ENCODE measurements around the gene CDCA7. TPM values are rescaled to one million over a fixed set of nuclear protein-coding genes. Genes with fewer than 3 reads are reported as not detected.

Gene CDCA7
- total RNA-seq, 1 experiment from 2014 or later, result 50.3 TPM

- no peak overlapping the region for H3K18ac ChIP-seq (ENCODE audit: insufficient read length, low read depth, low read length)
- no peak overlapping the region for H2BK20ac ChIP-seq (ENCODE audit: low read depth, low read length, poor library complexity, severe bottlenecking)
- no peak overlapping the region for H3K4me3 Mint-ChIP-seq
- no peaks in the 10 kb centered on the region for H4K20me1 ChIP-seq (ENCODE audit: control insufficient read depth, insufficient read depth, insufficient read length)
- no peaks in the 10 kb centered on the region; the same call in 1 of the 2 replicates for H3K27me3 Mint-ChIP-seq (ENCODE audit: low read depth)
- H3K4me1 Mint-ChIP-seq, result peaks cover 13 to 14% of the 10 kb centered on the region in 2 experiments
- no peak for DNase-seq
- H4K8ac ChIP-seq (replicated peaks; ENCODE audit: insufficient read length, low read depth, low read length), result no peak overlapping the region
- no peak for TF ChIP-seq CTCF (conservative IDR thresholded peaks at IDR 0.05)
- H3K23me2 ChIP-seq (ENCODE audit: insufficient read length, low read depth, low read length, poor library complexity, severe bottlenecking), result no peaks in the 10 kb centered on the region
- no peak overlapping the region for H3K23ac ChIP-seq (ENCODE audit: insufficient read length, low read depth, low read length)
- no peak overlapping the region for H3T11ph ChIP-seq (ENCODE audit: low read length)
- H3K79me2 ChIP-seq (ENCODE audit: insufficient read depth, low read length), result no peaks in the 10 kb centered on the region
- H3K4me1 ChIP-seq (ENCODE audit: insufficient read depth, low read length), result no peaks in the 10 kb centered on the region; the same call in 1 of the 2 replicates
- no peaks in the 10 kb centered on the region for H3K9me3 Mint-ChIP-seq
- H3K27me3 ChIP-seq (ENCODE audit: insufficient read depth, low read length), result no peaks in the 10 kb centered on the region
- H3K9me3 ChIP-seq (ENCODE audit: control insufficient read depth, low read depth, low read length), result no peaks in the 10 kb centered on the region
- H3K27ac Mint-ChIP-seq, result peak overlapping the region in 1 of 3 experiments; percentile 57; a peak in 1 of 7 replicates
- no peak overlapping the region for H3K9ac ChIP-seq (ENCODE audit: extremely low read depth, insufficient read length, low read length)
- no peak overlapping the region for H4K5ac ChIP-seq (ENCODE audit: insufficient read length, low read depth, low read length)
- no peak overlapping the region for H2AFZ ChIP-seq (ENCODE audit: low read length)
- no peak overlapping the region for H2BK5ac ChIP-seq (ENCODE audit: insufficient read length, low read length)
- H3K4ac ChIP-seq (ENCODE audit: low read depth, low read length), result no peak overlapping the region
- H2BK12ac ChIP-seq (ENCODE audit: insufficient read length, low read depth, low read length), result no peak overlapping the region
- H3K27ac ChIP-seq (ENCODE audit: insufficient read length, low read depth, low read length), result no peak overlapping the region
- no peaks in the 10 kb centered on the region for H3K79me1 ChIP-seq (ENCODE audit: insufficient read depth, low read depth, low read length, poor library complexity, severe bottlenecking)
- no peak overlapping the region for H2AK5ac ChIP-seq (ENCODE audit: insufficient read length, low read length)
- WGBS (ENCODE audit: extremely low coverage, insufficient read length, low lambda C conversion rate), result no CpG with 5 or more reads among the region's 2 CpGs
- H3K4me2 ChIP-seq (ENCODE audit: insufficient read depth, insufficient read length, low read length), result no peak overlapping the region
- H3K14ac ChIP-seq (ENCODE audit: insufficient read depth, low read length), result no peak overlapping the region
- H3K56ac ChIP-seq (ENCODE audit: insufficient read length, low read depth, low read length), result no peak overlapping the region
- H2BK120ac ChIP-seq (ENCODE audit: low read depth, low read length, poor library complexity, severe bottlenecking), result no peak overlapping the region
- H2BK15ac ChIP-seq (ENCODE audit: low read depth, low read length), result no peak overlapping the region
- peaks cover 14 to 24% (median 17%) of the 10 kb centered on the region in 3 experiments; a peak in 6 of 7 replicates for H3K36me3 Mint-ChIP-seq (ENCODE audit: insufficient read depth in 1 of 3, low read depth in 3 of 3)
- no peak overlapping the region for H4K91ac ChIP-seq (ENCODE audit: insufficient read length, low read depth, low read length)
Measured at GRCh38 chr2:173373290-173373689, 18.6 kb downstream of the CDCA7 start.

Measured in H9 (cell line).